Activated CD8-positive, alpha-beta T cell treated with anti-CD3 and anti-CD28 coated beads, Interleukin-2, amount 10 ng/mL, durations not matched to agents 7 days and 5 days (primary cell): ENCODE results near the gene SYNJ1. TPM values are rescaled to one million over a fixed set of nuclear protein-coding genes. Genes with fewer than 3 reads are reported as not detected.
A peak's percentile ranks its signal among the peaks of the same experiment; 100 is the strongest.
"Not testable (repeated sequence)": the region's sequence is repeated elsewhere in the genome, so short reads cannot be mapped to it uniquely, and the experiment has no call there.

Experiments
- ATAC-seq: fragments of 150-1000 bp; cut with Tn5 transposase; one replicate; pipeline ENCODE4 v1.10.0; 2021; ENCODE audit warnings: moderate library complexity
- CTCF ChIA-PET: fragments of 350-600 bp; sonication (Branson Sonifier 250); formaldehyde crosslinking; loops from one replicate; lab custom pipeline; 2021; ENCODE audit warnings: antibody characterized with exemption; lab: Charles Lee
- POLR2A ChIA-PET: fragments of 350-600 bp; sonication (Branson Sonifier 250); formaldehyde crosslinking; loops from one replicate; lab custom pipeline; 2021; ENCODE audit warnings: antibody characterized with exemption; lab: Charles Lee
- DNase-seq: peaks from one replicate; pipeline ENCODE4 v3.0.0-alpha.2; 2020
- H3K27ac Mint-ChIP-seq: one replicate; pipeline ENCODE4 v1.8.0; 2021; ENCODE audit warnings: mild to moderate bottlenecking, mixed read lengths
- H3K27me3 Mint-ChIP-seq: one replicate; pipeline ENCODE4 v1.8.0; 2021; ENCODE audit warnings: low read depth, mixed read lengths
- H3K36me3 Mint-ChIP-seq: one replicate; pipeline ENCODE4 v1.8.0; 2021; ENCODE audit warnings: low read depth, mixed read lengths
- H3K4me1 Mint-ChIP-seq: one replicate; pipeline ENCODE4 v1.8.0; 2021; ENCODE audit warnings: low read depth, mixed read lengths
- H3K4me3 Mint-ChIP-seq: one replicate; pipeline ENCODE4 v1.8.0; 2021; ENCODE audit warnings: mild to moderate bottlenecking, mixed read lengths
- H3K9me3 Mint-ChIP-seq: one replicate; pipeline ENCODE4 v1.8.0; 2022; ENCODE audit warnings: mixed read lengths; ENCODE audit not compliant: insufficient read depth
- total RNA-seq, 2 experiments: library from RNA; stranded (reverse); gene quantifications; one replicate each; pipeline ENCODE4 v1.2.3, GENCODE V29; 2021

SYNJ1 gene
- total RNA-seq, 2 experiments from 2014 or later = 16.0 to 21.8 TPM

- Mint-ChIP-seq H3K4me3 (no peak overlapping the region), H3K4me1 (peaks cover 7% of the 10 kb centered on the region), H3K27me3 (no peaks in the 10 kb centered on the region), H3K27ac (no peak overlapping the region), H3K9me3 (no peaks in the 10 kb centered on the region), H3K36me3 (peaks cover 67% of the 10 kb centered on the region)
- DNase-seq (no peak), ATAC-seq (no peak)
- ChIA-PET POLR2A (interaction anchor here (0.6 kb wide), 2 partner anchors 13 to 514 kb away, joined by 3 read pairs; partner anchors contain the start of gene PAXBP1), CTCF (interaction anchor here (1.3 to 5.1 kb wide), 3 partner anchors 12 to 69 kb away, joined by 3 to 20 read pairs (median 4); partner anchors contain the start of gene PAXBP1)
Measured at GRCh38 chr21:32757804-32758203, 30.0 kb upstream of the SYNJ1 start.

DNA sequence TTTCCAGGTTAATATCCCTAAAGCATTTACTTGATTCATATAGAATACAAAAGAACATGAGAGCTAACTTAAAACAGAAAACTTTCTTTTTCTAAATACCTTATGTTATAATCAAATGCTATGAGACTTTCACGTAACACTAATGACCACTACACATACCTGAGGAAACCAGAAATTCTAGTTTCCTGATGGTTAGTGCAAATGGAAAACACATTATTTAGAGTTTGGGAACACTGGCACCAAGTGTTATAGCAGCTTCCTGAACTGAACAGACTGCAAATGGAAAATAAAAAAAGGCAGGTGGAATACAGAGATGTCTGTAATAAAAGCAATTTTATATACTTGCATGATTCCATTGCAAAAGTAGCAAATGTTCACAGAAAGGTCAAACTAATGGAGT is 28.3 kb upstream of the SYNJ1 start:
- ChIA-PET CTCF (interaction anchor here (1.0 to 5.1 kb wide), 5 partner anchors 9 to 71 kb away, joined by 3 to 20 read pairs (median 4); partner anchors contain the start of genes PAXBP1 and SYNJ1), POLR2A (no interaction called here)
- H3K27ac Mint-ChIP-seq = no peak overlapping the region
- H3K9me3 Mint-ChIP-seq = no peaks in the 10 kb centered on the region
- no peak overlapping the region for H3K4me3 Mint-ChIP-seq
- peaks cover 7% of the 10 kb centered on the region for H3K4me1 Mint-ChIP-seq
- no peaks in the 10 kb centered on the region for H3K27me3 Mint-ChIP-seq
- H3K36me3 Mint-ChIP-seq = peaks cover 68% of the 10 kb centered on the region
- DNase-seq (no peak), ATAC-seq (no peak)

- Mint-ChIP-seq H3K36me3 (peaks cover 67% of the 10 kb centered on the region), H3K4me1 (peaks cover 7% of the 10 kb centered on the region), H3K27ac (no peak overlapping the region), H3K27me3 (no peaks in the 10 kb centered on the region), H3K9me3 (no peaks in the 10 kb centered on the region), H3K4me3 (no peak overlapping the region)
- CTCF ChIA-PET = interaction anchor here (0.7 to 5.1 kb wide), 4 partner anchors 18 to 786 kb away, joined by 3 to 20 read pairs (median 5); partner anchors contain the start of genes PAXBP1 and SYNJ1
- POLR2A ChIA-PET = no interaction called here
- DNase-seq = no peak
- no peak for ATAC-seq
Measured at GRCh38 chr21:32753818-32754585, 26.2 kb upstream of the SYNJ1 start.

DNA sequence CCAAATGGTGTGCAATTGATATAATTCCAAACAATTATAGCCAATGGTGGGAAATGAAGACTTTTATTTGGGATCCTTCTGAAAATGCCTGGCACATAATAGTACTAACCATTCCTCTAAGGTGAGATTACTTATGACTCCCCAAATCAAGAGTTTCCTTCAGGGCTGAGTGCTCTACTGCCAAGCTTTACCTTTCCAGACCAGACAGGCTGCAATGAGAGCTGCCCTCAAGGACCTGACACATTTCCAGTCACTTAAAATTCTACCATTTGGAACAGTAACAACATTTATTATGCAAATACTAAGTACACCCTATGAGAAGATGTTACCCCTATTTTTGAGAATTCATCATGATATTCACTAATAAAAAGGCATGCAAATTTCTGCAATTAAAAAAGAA is 22.6 kb upstream of the SYNJ1 start:
- no peaks in the 10 kb centered on the region for H3K27me3 Mint-ChIP-seq
- H3K9me3 Mint-ChIP-seq = no peaks in the 10 kb centered on the region
- peaks cover 83% of the 10 kb centered on the region for H3K36me3 Mint-ChIP-seq
- H3K27ac Mint-ChIP-seq = peak overlapping the region; percentile 25
- DNase-seq (no peak), ATAC-seq (no peak)
- ChIA-PET CTCF (interaction anchor here (1.2 to 1.5 kb wide), 3 partner anchors 12 to 34 kb away, joined by 3 to 4 read pairs (median 3); partner anchors contain the start of gene PAXBP1), POLR2A (no interaction called here)
- H3K4me1 Mint-ChIP-seq = peaks cover 11% of the 10 kb centered on the region
- no peak overlapping the region for H3K4me3 Mint-ChIP-seq

- ATAC-seq = no peak
Measured at GRCh38 chr21:32749662-32750061, 21.8 kb upstream of the SYNJ1 start.

GRCh38 chr21:32748529-32748928 is 20.7 kb upstream of the SYNJ1 start:
- Mint-ChIP-seq H3K9me3 (no peaks in the 10 kb centered on the region), H3K4me1 (peaks cover 11% of the 10 kb centered on the region), H3K4me3 (no peak overlapping the region), H3K36me3 (peaks cover 79% of the 10 kb centered on the region), H3K27ac (no peak overlapping the region), H3K27me3 (no peaks in the 10 kb centered on the region)
- ATAC-seq (no peak), DNase-seq (no peak)
- ChIA-PET CTCF (interaction anchor here (1.0 to 1.4 kb wide), 4 partner anchors 13 to 78 kb away, joined by 3 to 6 read pairs (median 3); partner anchors contain the start of gene PAXBP1), POLR2A (interaction anchor here (0.7 to 2.1 kb wide), 3 partner anchors 21 to 719 kb away, joined by 3 to 9 read pairs (median 4); partner anchors contain the start of gene SYNJ1)

More at GRCh38 chr21:32749662-32750061, 21.8 kb upstream of the SYNJ1 start:
- CTCF ChIA-PET = interaction anchor here (1.2 kb wide), 1 partner anchor 33 kb away, joined by 3 read pairs; no protein-coding TSS in a partner anchor
- Mint-ChIP-seq H3K27me3 (no peaks in the 10 kb centered on the region), H3K36me3 (peaks cover 80% of the 10 kb centered on the region), H3K4me3 (no peak overlapping the region), H3K27ac (no peak overlapping the region), H3K4me1 (peaks cover 11% of the 10 kb centered on the region), H3K9me3 (no peaks in the 10 kb centered on the region)
- no peak for DNase-seq
- POLR2A ChIA-PET = no interaction called here

DNA sequence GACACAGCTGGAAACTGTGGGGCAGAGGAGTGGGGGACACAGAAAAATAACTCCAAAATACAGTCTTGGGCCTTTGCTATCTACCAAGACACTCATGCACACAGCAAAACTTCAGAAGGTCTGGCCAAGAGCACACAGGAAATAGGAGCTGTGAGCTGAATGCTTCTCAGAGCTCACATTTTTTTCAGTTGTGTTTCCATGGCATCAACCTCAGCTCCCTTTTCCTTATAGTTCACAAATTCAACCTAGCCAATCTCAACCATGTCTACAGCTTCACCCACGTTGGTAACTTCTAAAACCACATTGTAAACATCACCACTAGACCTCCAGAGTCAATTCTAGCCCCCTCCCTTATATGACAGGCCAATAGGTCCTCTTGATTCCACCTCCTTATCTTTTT is 19.6 kb upstream of the SYNJ1 start:
- peak overlapping the region; percentile 65 for H3K27ac Mint-ChIP-seq
- ATAC-seq (peak; percentile 68), DNase-seq (no peak)
- H3K9me3 Mint-ChIP-seq = no peaks in the 10 kb centered on the region
- peaks cover 11% of the 10 kb centered on the region for H3K4me1 Mint-ChIP-seq
- H3K4me3 Mint-ChIP-seq = no peak overlapping the region
- ChIA-PET CTCF (interaction anchor here (0.9 to 1.5 kb wide), 6 partner anchors 9 to 146 kb away, joined by 3 to 6 read pairs (median 4); partner anchors contain the start of gene PAXBP1), POLR2A (interaction anchor here (0.7 to 2.1 kb wide), 2 partner anchors 20 to 83 kb away, joined by 3 to 9 read pairs; partner anchors contain the start of gene SYNJ1)
- H3K36me3 Mint-ChIP-seq = peaks cover 83% of the 10 kb centered on the region
- H3K27me3 Mint-ChIP-seq = no peaks in the 10 kb centered on the region

GRCh38 chr21:32746711-32747110 is 18.9 kb upstream of the SYNJ1 start:
- not testable (repeated sequence) for H3K9me3 Mint-ChIP-seq, H3K4me3 Mint-ChIP-seq, DNase-seq, ATAC-seq, H3K27me3 Mint-ChIP-seq
- CTCF ChIA-PET = interaction anchor here (0.9 to 1.5 kb wide), 3 partner anchors 11 to 146 kb away, joined by 3 to 5 read pairs (median 5); no protein-coding TSS in a partner anchor
- H3K36me3 Mint-ChIP-seq = peaks cover 83% of the 10 kb centered on the region
- POLR2A ChIA-PET = interaction anchor here (2.1 kb wide), 1 partner anchor 19 kb away, joined by 9 read pairs; the partner anchor contains the start of gene SYNJ1
- H3K27ac Mint-ChIP-seq = peak overlapping the region; percentile 17
- H3K4me1 Mint-ChIP-seq = peaks cover 11% of the 10 kb centered on the region

- H3K9me3 Mint-ChIP-seq = no peaks in the 10 kb centered on the region
- ATAC-seq (no peak), DNase-seq (no peak)
- H3K27ac Mint-ChIP-seq = no peak overlapping the region
- POLR2A ChIA-PET = no interaction called here
- H3K36me3 Mint-ChIP-seq = peaks cover 79% of the 10 kb centered on the region
- H3K27me3 Mint-ChIP-seq = no peaks in the 10 kb centered on the region
- CTCF ChIA-PET = no interaction called here
- peaks cover 5% of the 10 kb centered on the region for H3K4me1 Mint-ChIP-seq
- H3K4me3 Mint-ChIP-seq = no peak overlapping the region
Measured at GRCh38 chr21:32742396-32742795, 14.6 kb upstream of the SYNJ1 start.

DNA sequence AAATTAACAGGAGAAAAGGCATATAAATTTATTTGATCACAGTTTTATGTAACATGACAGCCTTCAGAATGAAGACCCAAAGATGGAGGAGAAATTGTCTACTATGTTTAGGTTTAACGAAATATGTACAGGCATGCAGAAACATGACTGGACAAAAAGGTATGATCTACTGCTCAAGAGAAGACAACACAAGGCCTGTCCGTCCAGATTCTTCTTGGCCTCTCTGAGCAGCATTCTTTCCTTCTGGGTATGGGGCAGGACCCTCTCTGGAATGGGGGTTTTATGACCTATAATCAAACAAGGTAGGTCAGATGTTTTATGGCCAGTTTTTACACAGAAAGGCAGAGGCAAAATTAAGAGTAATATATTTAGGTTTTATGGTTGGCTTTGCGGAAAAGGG is 13.5 kb upstream of the SYNJ1 start:
- no peak for ATAC-seq
- no peaks in the 10 kb centered on the region for H3K4me1 Mint-ChIP-seq
- no peaks in the 10 kb centered on the region for H3K27me3 Mint-ChIP-seq
- POLR2A ChIA-PET = no interaction called here
- CTCF ChIA-PET = no interaction called here
- H3K27ac Mint-ChIP-seq = no peak overlapping the region
- no peak overlapping the region for H3K4me3 Mint-ChIP-seq
- H3K9me3 Mint-ChIP-seq = no peaks in the 10 kb centered on the region
- no peak for DNase-seq
- peaks cover 72% of the 10 kb centered on the region for H3K36me3 Mint-ChIP-seq

DNA sequence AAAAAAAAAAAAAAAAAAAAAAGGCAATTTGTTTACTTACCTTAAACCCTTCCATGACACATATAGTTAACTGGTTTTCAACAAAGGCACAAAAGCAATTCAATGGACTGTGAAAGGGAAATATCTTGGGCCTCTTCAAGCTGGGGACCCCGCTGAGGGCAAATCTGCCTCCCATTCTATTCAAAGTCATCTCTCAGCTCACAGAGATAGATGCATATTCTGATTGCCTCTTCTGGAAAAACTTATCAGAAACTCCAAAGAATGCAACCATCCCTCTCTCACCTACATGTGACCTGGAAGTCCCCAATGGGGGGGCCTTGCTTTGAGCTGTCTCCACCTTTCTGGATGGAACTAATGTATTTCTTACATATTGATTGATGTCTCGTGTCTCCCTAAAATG is 12.1 kb upstream of the SYNJ1 start:
- Mint-ChIP-seq H3K27ac (no peak overlapping the region), H3K4me3 (no peak overlapping the region), H3K36me3 (peaks cover 67% of the 10 kb centered on the region), H3K9me3 (no peaks in the 10 kb centered on the region), H3K4me1 (no peaks in the 10 kb centered on the region), H3K27me3 (no peaks in the 10 kb centered on the region)
- ATAC-seq = no peak
- CTCF ChIA-PET = no interaction called here
- no peak for DNase-seq
- POLR2A ChIA-PET = no interaction called here
